Prostate gland (tissue), 2 donors: ENCODE measurements around the gene TLE1.

Experiments used
- CTCF ChIP-seq, 4 experiments: fragments of 200-600 bp in 2 of 4; fragments of 450-650 bp in 2 of 4; sonication (generic) in 2 of 4; IDR thresholded peaks; 1 replicate in 3 of 4; 2 replicates in 1 of 4; pipeline ENCODE4 v1.5.1; 2016 to 2019; ENCODE audit warnings: antibody characterized with exemption in 4 of 4, mild to moderate bottlenecking in 2 of 4, moderate library complexity in 2 of 4
- POLR2A ChIP-seq: fragments of 450-650 bp; IDR thresholded peaks from one replicate; pipeline ENCODE4 v1.6.1; 2016; ENCODE audit warnings: antibody characterized with exemption, mild to moderate bottlenecking
- POLR2AphosphoS5 ChIP-seq: sonication (generic); formaldehyde crosslinking; IDR thresholded peaks from one replicate; pipeline ENCODE4 v1.6.1; 2017; ENCODE audit warnings: antibody characterized with exemption

- TF ChIP-seq POLR2A (no peak), CTCF (IDR thresholded peaks at IDR 0.05) (no peak), POLR2AphosphoS5 (no peak)
Measured at GRCh38 chr9:81598811-81599210, 90.5 kb downstream of the TLE1 start.
